ENCODE results near the gene GTPBP1. TPM values are rescaled to one million over a fixed set of nuclear protein-coding genes. Genes with fewer than 3 reads are reported as not detected.

GTPBP1 gene
- total and polyA plus RNA-seq, 12 donors: 13.5 to 53.2 (median 33.8) TPM

DNA sequence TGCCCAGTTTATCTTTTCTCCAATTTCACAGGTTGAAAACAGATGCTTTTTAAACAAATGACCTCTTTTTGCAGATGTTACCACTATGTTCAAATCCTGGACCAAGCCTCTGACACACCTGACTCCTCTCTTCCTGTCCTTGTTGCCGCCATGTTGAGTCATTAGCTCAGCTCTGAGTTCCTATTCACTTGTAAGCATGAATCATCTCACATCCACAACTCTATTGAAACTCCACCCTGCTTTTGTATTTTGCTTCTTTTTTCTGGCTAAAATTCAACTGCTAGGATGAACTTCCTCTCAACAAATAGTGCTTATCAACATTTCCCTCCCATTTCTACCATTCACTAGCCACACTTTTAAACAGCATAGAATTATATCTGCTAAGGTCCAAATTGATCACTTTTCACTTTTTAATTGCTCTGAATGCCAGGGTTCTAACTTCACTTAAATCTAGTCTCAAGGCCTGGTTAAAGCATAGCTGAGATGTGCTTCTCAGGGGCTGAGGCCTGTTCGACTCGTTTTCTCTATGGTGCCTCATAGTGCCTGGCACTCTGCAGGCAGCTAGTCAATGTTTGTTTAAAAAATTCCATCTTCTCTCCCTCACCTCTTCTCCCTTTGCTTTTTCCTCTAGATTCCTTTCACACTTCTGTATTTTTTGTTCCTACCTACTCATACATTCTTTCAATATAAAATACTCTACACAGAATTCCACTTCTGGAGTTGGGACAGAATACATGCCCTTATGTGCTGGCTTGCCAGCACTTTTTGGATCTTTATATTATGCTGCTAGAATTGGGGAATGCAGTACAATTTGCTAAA lies 8.9 kb upstream of the GTPBP1 start:
- TF ChIP-seq, protein P1, sequence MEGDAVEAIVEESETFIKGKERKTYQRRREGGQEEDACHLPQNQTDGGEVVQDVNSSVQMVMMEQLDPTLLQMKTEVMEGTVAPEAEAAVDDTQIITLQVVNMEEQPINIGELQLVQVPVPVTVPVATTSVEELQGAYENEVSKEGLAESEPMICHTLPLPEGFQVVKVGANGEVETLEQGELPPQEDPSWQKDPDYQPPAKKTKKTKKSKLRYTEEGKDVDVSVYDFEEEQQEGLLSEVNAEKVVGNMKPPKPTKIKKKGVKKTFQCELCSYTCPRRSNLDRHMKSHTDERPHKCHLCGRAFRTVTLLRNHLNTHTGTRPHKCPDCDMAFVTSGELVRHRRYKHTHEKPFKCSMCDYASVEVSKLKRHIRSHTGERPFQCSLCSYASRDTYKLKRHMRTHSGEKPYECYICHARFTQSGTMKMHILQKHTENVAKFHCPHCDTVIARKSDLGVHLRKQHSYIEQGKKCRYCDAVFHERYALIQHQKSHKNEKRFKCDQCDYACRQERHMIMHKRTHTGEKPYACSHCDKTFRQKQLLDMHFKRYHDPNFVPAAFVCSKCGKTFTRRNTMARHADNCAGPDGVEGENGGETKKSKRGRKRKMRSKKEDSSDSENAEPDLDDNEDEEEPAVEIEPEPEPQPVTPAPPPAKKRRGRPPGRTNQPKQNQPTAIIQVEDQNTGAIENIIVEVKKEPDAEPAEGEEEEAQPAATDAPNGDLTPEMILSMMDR (IDR thresholded peaks at IDR 0.05): no peak
- WGBS, 2 donors: 35 to 50% methylated on average over 3 of the region's 3 CpGs
- peak in 1 of 2 donors; percentile 39 for DNase-seq
- H3K4me1 ChIP-seq: peaks cover 28 to 77% (median 50%) of the 10 kb centered on the region in 9 donors
- H3K27me3 ChIP-seq: no peaks in the 10 kb centered on the region
- peak overlapping the region; percentile 9 to 99 (median 80) for H3K27ac ChIP-seq
- peak in 4 of 8 donors; percentile 28 to 58 (median 35) for ATAC-seq
- H3K4me3 ChIP-seq: peak overlapping the region in 2 of 10 donors; percentile 75 to 89
- H3K36me3 ChIP-seq: peaks cover 0 to 32% (median 0%) of the 10 kb centered on the region in 9 donors
- intact Hi-C loops (cut with DNase I): no loop called here
- no peaks in the 10 kb centered on the region for H3K9me3 ChIP-seq

DNA sequence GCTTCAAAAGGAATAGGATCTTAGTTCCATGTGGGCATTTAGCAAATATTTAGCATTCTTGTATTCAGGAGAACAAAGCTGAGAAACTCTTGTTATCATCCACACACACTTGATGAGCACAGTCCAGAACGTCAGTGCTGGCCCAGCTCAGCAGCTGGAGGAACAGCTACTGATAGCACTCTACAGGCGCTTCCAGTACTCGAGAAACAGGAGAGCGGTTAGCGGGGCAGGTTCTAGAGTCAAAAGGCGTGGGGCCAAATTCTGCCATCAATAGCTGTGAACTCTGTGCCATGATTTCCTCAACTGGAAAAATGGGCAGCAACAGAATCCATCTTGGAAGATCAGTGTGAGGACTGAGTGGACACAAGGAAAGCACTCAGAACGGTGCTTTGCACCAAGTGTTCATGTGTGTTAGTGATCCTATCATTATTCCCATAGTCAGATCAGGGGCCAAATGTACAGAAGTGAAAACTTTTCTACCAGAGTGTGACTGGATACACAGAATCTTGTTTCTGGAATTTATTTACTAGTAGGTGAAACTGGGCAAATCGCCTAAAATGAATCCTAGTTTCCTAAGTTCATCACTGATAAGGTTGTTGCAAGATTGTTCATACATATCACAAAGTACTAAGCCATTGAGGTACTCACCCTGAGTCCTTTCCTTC lies 8.2 kb upstream of the GTPBP1 start:
- H3K27ac ChIP-seq: peak overlapping the region in 9 of 10 donors; percentile 1 to 99 (median 83)
- intact Hi-C loops (cut with DNase I): no loop called here
- 38 to 47% methylated on average over 8 of the region's 8 CpGs for WGBS, 2 donors
- ATAC-seq: peak in 2 of 8 donors; percentile 25 to 31
- no peaks in the 10 kb centered on the region for H3K9me3 ChIP-seq
- H3K36me3 ChIP-seq: peaks cover 0 to 24% (median 0%) of the 10 kb centered on the region in 9 donors
- H3K4me1 ChIP-seq: peaks cover 28 to 73% (median 50%) of the 10 kb centered on the region in 9 donors
- DNase-seq: no peak
- TF ChIP-seq, protein P1 (IDR thresholded peaks at IDR 0.05): no peak
- H3K27me3 ChIP-seq: no peaks in the 10 kb centered on the region
- peak overlapping the region in 4 of 10 donors; percentile 2 to 89 (median 38) for H3K4me3 ChIP-seq

- H3K9me3 ChIP-seq: no peaks in the 10 kb centered on the region
- peaks cover 0 to 19% (median 0%) of the 10 kb centered on the region in 9 donors for H3K36me3 ChIP-seq
- intact Hi-C loops (cut with DNase I): no loop called here
- DNase-seq (no peak), ATAC-seq (no peak)
- no peaks in the 10 kb centered on the region for H3K27me3 ChIP-seq
- peak overlapping the region in 9 of 10 donors; percentile 68 to 96 (median 80) for H3K4me3 ChIP-seq
- 90 to 92% methylated on average over 13 of the region's 13 CpGs for WGBS, 2 donors
- peaks cover 28 to 69% (median 50%) of the 10 kb centered on the region in 9 donors for H3K4me1 ChIP-seq
- TF ChIP-seq, protein P1 (IDR thresholded peaks at IDR 0.05): no peak
- H3K27ac ChIP-seq: peak overlapping the region in 8 of 10 donors; percentile 94 to 99 (median 98)
These were observed 7.2 kb upstream of the GTPBP1 start for GRCh38 chr22:38698407-38699094.

GRCh38 chr22:38699143-38699542 lies 6.6 kb upstream of the GTPBP1 start:
- DNase-seq (no peak), ATAC-seq (no peak)
- H3K9me3 ChIP-seq: no peaks in the 10 kb centered on the region
- TF ChIP-seq, protein P1 (IDR thresholded peaks at IDR 0.05): no peak
- H3K27me3 ChIP-seq: no peaks in the 10 kb centered on the region
- peaks cover 0 to 16% (median 0%) of the 10 kb centered on the region in 9 donors for H3K36me3 ChIP-seq
- peak overlapping the region; percentile 53 to 96 (median 78) for H3K4me3 ChIP-seq
- H3K27ac ChIP-seq: peak overlapping the region in 9 of 10 donors; percentile 94 to 99 (median 98)
- WGBS, 2 donors: 37 to 44% methylated on average over 5 of the region's 5 CpGs
- peaks cover 28 to 65% (median 50%) of the 10 kb centered on the region in 9 donors for H3K4me1 ChIP-seq
- intact Hi-C loops (cut with DNase I): no loop called here
